Activated naive CD8-positive, alpha-beta T cell treated with anti-CD3 and anti-CD28 coated beads, Interleukin-2, amount 50 U/mL, for 24 hours (primary cell): ENCODE measurements around the gene OR10G3.
"Not testable (repeated sequence)": the region's sequence is repeated elsewhere in the genome, so short reads cannot be mapped to it uniquely, and the experiment has no call there.

Experiments
- ATAC-seq: fragments of 150-1000 bp; cut with Tn5 transposase; one replicate; pipeline ENCODE4 v1.10.0; 2021
- DNase-seq: peaks from one replicate; pipeline ENCODE4 v3.0.0; 2021
- H3K27ac Mint-ChIP-seq: one replicate; pipeline ENCODE4 v1.8.0; 2021; ENCODE audit warnings: mild to moderate bottlenecking, mixed read lengths
- H3K27me3 Mint-ChIP-seq: one replicate; pipeline ENCODE4 v1.8.0; 2021; ENCODE audit warnings: mixed read lengths
- H3K36me3 Mint-ChIP-seq: one replicate; pipeline ENCODE4 v1.8.0; 2021; ENCODE audit warnings: low read depth, mixed read lengths
- H3K4me1 Mint-ChIP-seq: one replicate; pipeline ENCODE4 v1.8.0; 2021; ENCODE audit warnings: mixed read lengths
- H3K4me3 Mint-ChIP-seq: one replicate; pipeline ENCODE4 v1.8.0; 2021; ENCODE audit warnings: mild to moderate bottlenecking, moderate library complexity, mixed read lengths
- H3K9me3 Mint-ChIP-seq: one replicate; pipeline ENCODE4 v1.8.0; 2021; ENCODE audit warnings: mixed read lengths

Gene OR10G3

GRCh38 chr14:21579976-21580375, at the start of gene OR10G3:
Gene OR10G3 (minus strand): TSS chr14:21580076. CDS start chr14:21570744, 9,332 bp downstream.
- Mint-ChIP-seq H3K4me3 (no peak within 1 kb of the TSS), H3K36me3 (no peaks in the 10 kb centered on the region), H3K4me1 (no peaks in the 10 kb centered on the region), H3K27ac (no peak within 1 kb of the TSS), H3K27me3 (peaks cover 5% of the 10 kb centered on the region), H3K9me3 (no peaks in the 10 kb centered on the region)
- ATAC-seq, result no peak
- no peak for DNase-seq

- H3K27ac Mint-ChIP-seq, result no peak overlapping the region
- H3K27me3 Mint-ChIP-seq, result peaks cover 9% of the 10 kb centered on the region
- H3K9me3 Mint-ChIP-seq, result peaks cover 7% of the 10 kb centered on the region
- no peak overlapping the region for H3K4me3 Mint-ChIP-seq
- no peaks in the 10 kb centered on the region for H3K4me1 Mint-ChIP-seq
- ATAC-seq, result no peak
- no peaks in the 10 kb centered on the region for H3K36me3 Mint-ChIP-seq
- no peak for DNase-seq
Observed at GRCh38 chr14:21626491-21627230, 46.8 kb upstream of the OR10G3 start.

GRCh38 chr14:21617614-21618013, 37.7 kb upstream of the OR10G3 start:
- peaks cover 5% of the 10 kb centered on the region for H3K27me3 Mint-ChIP-seq
- ATAC-seq (no peak), DNase-seq (no peak)
- H3K36me3 Mint-ChIP-seq, result no peaks in the 10 kb centered on the region
- no peak overlapping the region for H3K27ac Mint-ChIP-seq
- no peak overlapping the region for H3K4me3 Mint-ChIP-seq
- H3K4me1 Mint-ChIP-seq, result no peaks in the 10 kb centered on the region
- no peaks in the 10 kb centered on the region for H3K9me3 Mint-ChIP-seq

- Mint-ChIP-seq H3K27ac (no peak overlapping the region), H3K27me3 (peaks cover 7% of the 10 kb centered on the region), H3K4me3 (no peak overlapping the region), H3K9me3 (no peaks in the 10 kb centered on the region), H3K36me3 (no peaks in the 10 kb centered on the region), H3K4me1 (no peaks in the 10 kb centered on the region)
- ATAC-seq, result no peak
- DNase-seq, result no peak
Observed at GRCh38 chr14:21614240-21614639, 34.4 kb upstream of the OR10G3 start.

- DNase-seq, result no peak
- Mint-ChIP-seq H3K9me3 (no peaks in the 10 kb centered on the region), H3K27ac (no peak overlapping the region), H3K27me3 (peaks cover 13% of the 10 kb centered on the region), H3K4me3 (no peak overlapping the region), H3K36me3 (no peaks in the 10 kb centered on the region), H3K4me1 (no peaks in the 10 kb centered on the region)
- no peak for ATAC-seq
Observed at GRCh38 chr14:21612324-21612723, 32.4 kb upstream of the OR10G3 start.

GRCh38 chr14:21602181-21602580, 22.3 kb upstream of the OR10G3 start:
- H3K36me3 Mint-ChIP-seq, H3K4me3 Mint-ChIP-seq, DNase-seq, H3K9me3 Mint-ChIP-seq, H3K4me1 Mint-ChIP-seq, H3K27me3 Mint-ChIP-seq, H3K27ac Mint-ChIP-seq, ATAC-seq: not testable (repeated sequence)

- Mint-ChIP-seq H3K36me3 (peaks cover 3% of the 10 kb centered on the region), H3K27ac (no peak overlapping the region), H3K4me1 (no peaks in the 10 kb centered on the region), H3K27me3 (peaks cover 5% of the 10 kb centered on the region), H3K9me3 (peaks cover 20% of the 10 kb centered on the region), H3K4me3 (no peak overlapping the region)
- DNase-seq (no peak), ATAC-seq (no peak)
Observed at GRCh38 chr14:21589317-21589716, 9.4 kb upstream of the OR10G3 start.

GRCh38 chr14:21575661-21576060, 4.2 kb downstream of the OR10G3 start:
- H3K9me3 Mint-ChIP-seq, result peaks cover 6% of the 10 kb centered on the region
- no peaks in the 10 kb centered on the region for H3K36me3 Mint-ChIP-seq
- H3K4me3 Mint-ChIP-seq, result no peak overlapping the region
- no peak overlapping the region for H3K27ac Mint-ChIP-seq
- DNase-seq, result no peak
- peaks cover 12% of the 10 kb centered on the region for H3K27me3 Mint-ChIP-seq
- H3K4me1 Mint-ChIP-seq, result no peaks in the 10 kb centered on the region
- ATAC-seq, result no peak

- DNase-seq, result no peak
- Mint-ChIP-seq H3K4me1 (no peaks in the 10 kb centered on the region), H3K27ac (no peak overlapping the region), H3K4me3 (no peak overlapping the region), H3K27me3 (peaks cover 20% of the 10 kb centered on the region), H3K9me3 (peaks cover 6% of the 10 kb centered on the region), H3K36me3 (no peaks in the 10 kb centered on the region)
- ATAC-seq, result no peak
Observed at GRCh38 chr14:21572604-21573003, 7.3 kb downstream of the OR10G3 start.

- no peaks in the 10 kb centered on the region for H3K27me3 Mint-ChIP-seq
- H3K9me3 Mint-ChIP-seq, result no peaks in the 10 kb centered on the region
- peaks cover 6% of the 10 kb centered on the region for H3K4me1 Mint-ChIP-seq
- H3K4me3 Mint-ChIP-seq, result no peak overlapping the region
- H3K36me3 Mint-ChIP-seq, result no peaks in the 10 kb centered on the region
- DNase-seq (no peak), ATAC-seq (no peak)
- no peak overlapping the region for H3K27ac Mint-ChIP-seq
Observed at GRCh38 chr14:21558703-21559170, 21.1 kb downstream of the OR10G3 start.

- H3K4me1 Mint-ChIP-seq, result peaks cover 6% of the 10 kb centered on the region
- no peaks in the 10 kb centered on the region for H3K36me3 Mint-ChIP-seq
- ATAC-seq, result peak; percentile 46
- H3K27me3 Mint-ChIP-seq, result no peaks in the 10 kb centered on the region
- DNase-seq, result peak; percentile 73
- no peak overlapping the region for H3K27ac Mint-ChIP-seq
- H3K9me3 Mint-ChIP-seq, result no peaks in the 10 kb centered on the region
- peak overlapping the region; percentile 45 for H3K4me3 Mint-ChIP-seq
Observed at GRCh38 chr14:21557084-21557901, 22.6 kb downstream of the OR10G3 start.

- H3K27me3 Mint-ChIP-seq, result no peaks in the 10 kb centered on the region
- no peaks in the 10 kb centered on the region for H3K36me3 Mint-ChIP-seq
- H3K4me3 Mint-ChIP-seq, result no peak overlapping the region
- DNase-seq, result no peak
- ATAC-seq, result no peak
- H3K4me1 Mint-ChIP-seq, result peaks cover 6% of the 10 kb centered on the region
- no peaks in the 10 kb centered on the region for H3K9me3 Mint-ChIP-seq
- H3K27ac Mint-ChIP-seq, result no peak overlapping the region
Observed at GRCh38 chr14:21556378-21557083, 23.3 kb downstream of the OR10G3 start.

- H3K4me1 Mint-ChIP-seq, result peaks cover 6% of the 10 kb centered on the region
- peaks cover 2% of the 10 kb centered on the region for H3K27me3 Mint-ChIP-seq
- no peaks in the 10 kb centered on the region for H3K36me3 Mint-ChIP-seq
- DNase-seq (no peak), ATAC-seq (no peak)
- no peaks in the 10 kb centered on the region for H3K9me3 Mint-ChIP-seq
- no peak overlapping the region for H3K27ac Mint-ChIP-seq
- H3K4me3 Mint-ChIP-seq, result no peak overlapping the region
Observed at GRCh38 chr14:21553266-21553665, 26.6 kb downstream of the OR10G3 start.

GRCh38 chr14:21544588-21544987, 35.3 kb downstream of the OR10G3 start:
- H3K4me1 Mint-ChIP-seq, H3K36me3 Mint-ChIP-seq, DNase-seq, H3K9me3 Mint-ChIP-seq, H3K27me3 Mint-ChIP-seq, H3K4me3 Mint-ChIP-seq, H3K27ac Mint-ChIP-seq, ATAC-seq: not testable (repeated sequence)
